ENCODE data around the gene ALDOC.
"Not testable (repeated sequence)": the region's sequence is repeated elsewhere in the genome, so short reads cannot be mapped to it uniquely, and the experiment has no call there.

The ALDOC gene

DNA sequence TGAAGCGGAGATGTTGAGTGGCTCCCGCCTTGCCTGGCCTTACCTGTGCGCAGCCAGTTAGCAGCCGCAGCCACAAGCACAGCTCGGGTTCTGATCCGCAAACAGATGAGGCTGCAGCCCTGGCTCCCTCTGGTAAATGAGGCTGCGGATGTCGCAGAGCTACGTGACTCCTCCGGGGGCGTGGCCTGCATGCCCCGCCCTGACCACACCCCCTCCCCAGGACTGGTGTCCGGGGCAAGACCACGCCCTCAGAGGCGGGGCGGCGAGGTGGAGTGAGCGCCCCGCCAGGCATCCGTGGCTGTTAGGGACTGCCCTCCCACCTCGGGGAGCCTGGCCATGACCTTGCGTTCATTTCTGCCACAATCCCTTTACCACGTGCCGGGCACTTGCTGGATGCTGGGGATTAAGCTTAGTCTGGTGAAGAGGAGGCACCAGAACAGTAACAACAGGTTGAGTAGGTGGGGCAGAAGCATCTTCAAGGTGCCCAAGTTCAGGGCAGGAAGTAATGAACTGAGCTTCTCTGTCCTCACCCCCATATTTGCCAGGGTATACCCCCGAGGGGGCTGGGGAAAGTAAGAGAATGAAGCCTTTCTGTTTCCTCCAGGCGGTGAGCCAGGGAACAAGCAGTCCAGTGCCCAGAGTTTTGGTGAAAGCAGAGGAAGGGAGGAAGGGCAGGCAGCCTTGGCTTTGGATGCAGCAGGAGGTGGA, at the start of gene ALDOC:
Gene ALDOC (minus strand): TSS at position 138 of the 708 bp plus-strand sequence. CDS start 1,363 bp downstream, outside the sequence.
- peak; percentile 90 for DNase-seq (ENCODE audit: insufficient read length, low spot score)
- FAIRE-seq = peak; percentile 82

DNA sequence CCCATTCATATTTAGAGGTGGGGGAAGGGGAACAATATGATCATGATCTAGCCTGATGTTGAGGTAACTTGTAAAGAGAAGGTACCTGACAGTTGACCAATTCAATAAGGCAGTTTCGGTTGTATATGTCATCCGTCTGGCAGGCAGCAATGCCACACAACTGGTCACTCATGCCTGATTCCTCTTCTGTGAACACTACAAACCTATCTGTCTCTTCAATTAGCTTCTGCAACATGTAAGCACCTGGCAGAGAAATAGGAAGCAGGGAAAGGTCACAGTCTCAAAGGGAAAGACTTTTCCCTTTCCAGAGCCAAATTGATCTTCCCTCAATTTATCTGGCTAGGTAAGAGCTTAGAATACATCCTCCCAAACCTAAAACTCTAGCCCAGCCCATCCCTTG, 47.5 kb upstream of the ALDOC start:
- DNase-seq (ENCODE audit: insufficient read length, low spot score) (no peak), FAIRE-seq (no peak)

DNA sequence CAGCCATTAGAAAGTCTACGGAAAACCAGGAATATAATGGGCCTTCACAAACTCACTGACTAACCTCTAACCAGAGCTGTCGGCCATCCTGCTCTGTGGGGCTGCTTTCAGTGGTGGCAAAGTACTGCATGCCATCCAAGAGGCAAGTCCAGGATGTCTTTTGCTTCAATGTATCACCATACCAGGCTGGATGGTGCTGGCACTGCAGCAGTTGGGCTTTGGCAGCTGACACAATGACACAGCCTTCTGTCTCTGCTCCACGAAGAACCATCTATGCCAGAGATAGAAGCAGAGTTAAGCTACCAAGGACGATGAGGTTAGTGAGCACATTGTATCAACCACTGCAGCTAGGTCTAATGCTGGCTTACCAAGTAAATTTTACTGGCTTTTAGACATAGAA, 47.0 kb upstream of the ALDOC start:
- no peak for FAIRE-seq
- DNase-seq (ENCODE audit: insufficient read length, low spot score) = no peak

DNA sequence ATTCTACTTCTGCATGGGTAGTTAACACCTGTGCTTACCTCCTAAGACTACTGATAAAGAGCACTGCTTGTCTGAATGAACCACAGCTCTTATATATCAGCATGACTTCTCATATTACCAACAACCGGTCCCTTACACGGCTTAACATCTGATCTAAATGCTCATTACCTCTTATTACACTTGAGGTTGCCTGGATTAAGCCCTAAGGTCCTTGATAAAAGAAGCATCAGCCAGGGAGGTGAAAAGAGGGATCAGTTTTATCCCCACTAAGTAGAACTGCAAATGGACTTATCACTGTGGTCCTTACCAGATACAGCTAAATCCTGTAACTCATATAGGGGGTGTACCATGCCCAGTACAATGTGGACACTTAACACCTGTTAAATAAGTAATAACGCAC, 45.5 kb upstream of the ALDOC start:
- FAIRE-seq (no peak), DNase-seq (ENCODE audit: insufficient read length, low spot score) (no peak)

DNA sequence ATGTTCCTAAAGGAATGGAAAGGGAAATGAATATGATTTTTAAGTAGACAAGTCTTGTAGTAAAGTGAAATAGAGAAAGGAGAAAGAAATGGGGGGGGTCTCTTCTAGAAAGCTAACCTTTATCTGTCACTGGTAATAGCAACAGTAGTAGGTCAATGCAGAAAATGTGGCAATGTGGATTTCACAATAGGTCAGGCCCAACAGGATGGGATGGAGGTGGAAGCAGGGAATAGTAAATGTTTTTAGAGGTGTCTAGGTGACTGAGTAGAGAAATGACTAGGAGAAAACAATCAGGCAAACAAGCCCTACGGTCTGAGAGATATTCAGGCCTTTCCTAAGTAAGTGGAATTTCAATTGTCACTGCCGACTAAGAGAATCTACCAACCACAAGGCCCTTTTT, 43.3 kb upstream of the ALDOC start:
- FAIRE-seq (no peak), DNase-seq (ENCODE audit: insufficient read length, low spot score) (no peak)

DNA sequence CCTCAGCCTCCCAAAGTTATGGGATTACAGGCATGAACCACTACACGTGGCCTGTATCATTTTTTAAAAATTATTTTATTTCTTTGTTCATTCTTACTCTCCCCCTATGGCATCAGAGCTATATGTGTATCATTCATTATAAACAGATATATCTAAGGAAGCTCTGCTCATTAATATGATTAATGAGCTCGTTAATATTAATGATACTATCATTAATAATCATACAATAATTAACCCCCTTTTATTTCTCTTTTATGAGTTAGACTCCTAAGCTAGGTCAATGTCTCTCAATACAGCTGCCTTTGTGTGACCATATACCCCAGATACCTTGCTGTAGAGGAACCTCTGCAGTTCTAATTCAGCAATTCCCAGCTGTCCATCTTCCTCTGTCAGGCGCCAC, 41.8 kb upstream of the ALDOC start:
- no peak for FAIRE-seq
- DNase-seq (ENCODE audit: insufficient read length, low spot score) = no peak

DNA sequence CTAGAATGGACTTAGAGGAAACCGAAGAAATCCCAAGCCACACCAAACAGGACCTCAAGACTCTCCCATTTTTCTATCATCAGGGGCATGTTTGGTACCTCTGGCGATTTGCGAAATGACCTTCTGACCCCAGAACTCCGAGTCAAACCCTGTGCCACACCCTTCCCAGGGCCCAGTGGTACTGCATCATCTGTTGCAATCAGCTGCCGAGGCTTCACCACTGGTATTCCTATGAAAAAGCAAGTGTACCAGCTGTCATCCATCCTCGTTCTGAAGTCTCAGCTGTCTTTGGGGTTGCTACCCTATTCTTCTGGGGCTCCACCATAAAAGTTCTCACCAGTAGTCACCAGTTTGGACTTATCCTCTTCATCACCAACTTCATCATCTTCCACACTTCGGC, 39.6 kb upstream of the ALDOC start:
- no peak for FAIRE-seq

DNA sequence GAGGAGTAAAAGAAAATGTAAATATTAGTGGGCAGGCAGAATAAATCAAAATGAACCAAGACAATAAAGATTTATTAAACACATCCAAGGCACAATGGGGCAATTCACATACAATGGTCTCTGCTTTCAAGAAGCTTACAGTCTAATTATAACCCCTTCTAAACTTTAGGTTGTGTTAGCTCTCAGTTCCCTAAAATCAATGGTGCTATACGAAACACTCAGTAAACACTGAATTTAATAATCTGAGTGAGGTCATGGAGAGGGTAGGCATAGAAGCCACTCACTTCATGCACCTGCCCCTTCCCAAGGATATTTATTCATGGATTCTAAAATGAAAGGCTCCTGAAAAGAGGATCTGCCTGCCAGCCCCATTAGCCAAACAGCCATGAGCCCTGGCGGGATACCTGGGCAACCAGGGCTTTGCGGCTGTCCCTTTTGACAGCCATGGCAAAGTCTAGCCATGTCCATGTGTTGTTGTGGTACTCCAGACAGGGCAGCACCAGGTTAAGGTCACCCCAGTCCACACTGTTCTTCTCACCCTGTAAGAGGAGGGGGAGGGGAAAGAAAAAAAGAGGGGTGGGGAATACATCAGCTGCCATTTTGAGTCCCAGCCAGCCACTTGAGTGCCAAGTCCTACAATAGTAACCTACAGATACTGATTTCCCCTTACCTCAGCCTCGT, 38.7 kb upstream of the ALDOC start:
- DNase-seq (ENCODE audit: insufficient read length, low spot score) = no peak
- FAIRE-seq = no peak

More for the DNA sequence above, 39.6 kb upstream of the ALDOC start:
- DNase-seq (ENCODE audit: insufficient read length, low spot score) = no peak

DNA sequence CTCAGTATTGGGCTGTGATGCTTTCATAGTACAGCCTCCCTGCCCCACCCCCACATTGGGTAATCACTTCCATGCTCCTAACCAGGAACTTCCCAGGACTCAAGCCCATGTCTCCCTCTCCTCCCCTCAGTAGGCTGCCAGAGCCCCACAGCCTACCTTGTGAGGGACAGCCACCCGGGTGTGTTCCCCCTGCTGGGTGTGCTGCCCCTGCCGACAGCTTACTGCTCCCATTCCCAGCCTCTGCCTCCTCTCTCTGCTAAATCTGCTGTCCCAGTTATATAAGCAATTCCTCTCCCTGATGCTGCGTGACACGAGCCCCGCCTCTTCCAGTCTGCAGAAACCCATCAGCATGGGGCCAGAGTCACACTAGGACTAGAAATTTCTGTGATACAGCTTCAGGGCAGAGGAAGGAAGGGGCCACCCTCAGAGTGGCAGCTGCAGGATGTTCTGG, 37.3 kb upstream of the ALDOC start, which contains the start of gene RSKR:
Gene RSKR (minus strand): TSS at position 255 of the 451 bp plus-strand sequence. CDS start 24 bp downstream, at position 231.
- no peak for FAIRE-seq

DNA sequence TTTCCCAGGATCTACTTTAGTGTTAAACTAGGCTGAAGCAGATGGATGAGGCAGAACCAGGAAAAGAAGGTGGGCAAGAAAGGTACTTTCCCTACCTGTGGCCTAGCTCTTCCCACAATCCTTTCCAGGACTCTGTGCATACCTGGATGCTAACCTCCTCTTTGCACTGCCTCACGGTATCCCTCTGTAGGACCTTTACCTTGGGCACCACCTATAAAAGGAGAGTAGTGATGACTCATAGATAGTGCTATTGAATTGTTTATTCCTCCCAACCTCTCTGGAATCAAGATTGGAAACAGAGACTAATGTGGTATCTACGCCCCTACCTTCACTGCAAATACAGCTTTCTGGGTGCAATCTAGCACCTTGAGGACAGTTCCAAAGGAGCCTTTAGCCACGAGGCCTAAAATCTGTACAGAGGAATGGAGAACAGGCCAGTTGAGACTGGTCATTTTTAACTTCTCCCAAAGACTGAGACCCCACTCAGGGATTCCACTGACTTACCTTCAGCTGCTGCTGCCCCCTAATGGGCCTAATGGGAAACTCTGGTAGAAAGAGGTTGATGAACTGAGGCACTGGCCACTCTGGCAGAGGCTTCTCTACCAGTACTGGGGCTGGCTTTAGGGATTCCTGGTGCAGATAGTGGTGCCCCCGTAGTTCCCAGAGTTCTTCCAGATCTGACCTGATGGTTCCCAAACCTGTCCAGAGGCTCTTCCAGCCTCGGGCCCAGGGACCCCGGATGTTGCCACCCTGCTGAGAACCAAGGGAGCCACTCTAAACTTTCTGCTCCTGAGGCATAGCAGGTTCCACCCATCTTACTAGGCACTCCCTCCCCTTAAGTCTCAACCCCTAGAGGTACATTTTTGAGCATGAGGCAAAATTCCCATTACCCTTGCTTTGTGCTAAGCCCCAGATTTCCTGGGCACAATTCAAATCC, 36.5 kb upstream of the ALDOC start:
- peak; percentile 45 for FAIRE-seq

More for the DNA sequence above, 37.3 kb upstream of the ALDOC start, which contains the start of gene RSKR:
- DNase-seq (ENCODE audit: insufficient read length, low spot score) = no peak

DNA sequence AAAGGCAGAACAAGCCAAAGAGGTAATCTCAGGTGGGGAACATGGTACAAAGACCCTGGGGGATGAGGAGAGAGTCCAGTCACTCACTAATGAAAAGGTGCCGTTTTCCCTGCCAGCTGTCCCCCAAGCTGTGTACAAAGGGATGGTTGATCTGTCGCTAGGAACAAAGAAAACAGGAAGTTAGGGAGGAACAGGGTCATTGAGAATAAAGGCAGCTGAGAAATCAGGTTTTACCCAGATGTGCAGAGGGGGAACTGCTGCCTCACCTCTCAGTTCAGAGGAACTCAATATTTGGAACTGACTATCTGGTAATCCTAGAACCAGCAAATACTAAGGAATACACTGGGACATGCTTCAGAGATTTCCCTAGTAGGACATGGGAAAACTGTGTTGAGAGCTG, 35.8 kb upstream of the ALDOC start:
- no peak for DNase-seq (ENCODE audit: insufficient read length, low spot score)
- no peak for FAIRE-seq

More for the DNA sequence above, 36.5 kb upstream of the ALDOC start:
- peak; percentile 28 for DNase-seq (ENCODE audit: insufficient read length, low spot score)

DNA sequence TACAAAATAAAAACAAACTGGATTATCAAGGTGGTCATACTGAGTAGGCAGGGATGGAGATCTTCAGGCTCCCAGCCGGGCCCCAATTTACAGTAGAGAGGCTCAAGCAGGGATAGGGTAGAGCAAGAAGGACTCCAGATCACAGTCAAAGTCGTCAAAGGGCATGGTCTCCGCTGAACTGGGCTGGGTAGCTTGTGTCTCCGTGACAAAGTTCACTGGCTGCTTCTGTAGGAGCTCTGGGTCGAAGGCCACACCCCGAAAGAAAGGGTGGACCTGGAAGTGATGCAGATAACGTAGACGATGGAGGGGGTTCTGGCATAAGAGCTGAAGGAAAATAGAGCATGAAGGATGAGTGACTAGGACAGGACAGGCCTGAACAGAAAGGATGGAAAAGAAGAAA, 33.7 kb upstream of the ALDOC start:
- no peak for FAIRE-seq

DNA sequence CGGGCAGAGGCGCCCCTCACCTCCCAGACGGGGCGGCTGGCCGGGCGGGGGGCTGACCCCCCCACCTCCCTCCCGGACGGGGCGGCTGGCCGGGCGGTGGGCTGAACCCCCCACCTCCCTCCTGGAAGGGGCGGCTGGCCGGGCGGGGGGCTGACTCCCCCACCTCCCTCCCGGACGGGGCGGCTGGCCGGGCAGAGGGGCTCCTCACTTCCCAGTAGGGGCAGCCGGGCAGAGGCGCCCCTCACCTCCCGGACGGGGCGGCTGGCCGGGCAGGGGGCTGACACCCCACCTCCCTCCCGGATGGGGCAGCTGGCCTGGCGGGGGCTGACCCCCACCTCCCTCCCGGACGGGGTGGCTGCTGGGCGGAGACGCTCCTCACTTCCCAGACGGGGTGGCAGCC, 27.3 kb upstream of the ALDOC start:
- not testable (repeated sequence) for DNase-seq (ENCODE audit: insufficient read length, low spot score); FAIRE-seq

More for the DNA sequence above, 33.7 kb upstream of the ALDOC start:
- no peak for DNase-seq (ENCODE audit: insufficient read length, low spot score)

DNA sequence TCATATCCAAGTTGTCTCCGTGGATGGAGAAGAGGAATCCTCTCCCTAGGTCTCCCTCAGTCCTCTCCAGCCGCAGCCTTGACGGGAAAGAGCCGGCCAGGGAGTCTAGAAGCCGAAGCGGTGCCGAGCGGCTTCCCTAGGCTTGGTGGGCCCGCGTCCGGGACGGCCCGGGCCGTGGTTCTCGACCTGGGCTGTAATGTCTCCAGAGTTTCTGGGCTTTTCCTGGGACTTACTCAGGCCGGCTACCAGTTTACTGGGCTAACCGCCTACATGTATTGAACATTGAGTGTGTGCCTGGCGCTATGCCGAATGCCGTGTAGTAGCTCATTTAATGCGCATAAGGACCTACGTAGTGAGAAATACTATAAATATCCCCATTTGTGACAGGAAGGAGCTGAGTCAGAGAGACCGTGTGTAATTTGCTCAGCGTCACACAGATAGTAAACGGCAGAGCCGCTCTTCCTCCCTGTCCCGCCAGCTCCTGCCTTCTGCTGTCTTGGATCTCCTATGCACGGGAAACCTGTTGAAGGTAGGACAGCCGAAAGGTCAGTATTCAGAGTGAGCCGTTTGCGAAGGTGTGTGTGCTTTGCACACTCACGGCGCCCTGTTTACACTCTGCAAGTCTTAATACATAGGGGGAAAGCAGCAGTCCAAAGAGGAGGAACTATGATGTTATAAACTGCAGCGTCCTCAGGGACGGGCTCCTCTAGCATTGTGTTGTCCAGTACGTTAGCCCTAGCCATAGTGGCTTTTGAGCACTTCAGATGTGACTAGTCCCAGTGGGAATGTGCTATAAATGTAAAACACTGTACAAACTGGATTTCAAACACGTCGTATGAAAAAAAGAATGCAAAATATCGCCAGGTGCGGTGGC, 22.9 kb upstream of the ALDOC start:
- DNase-seq (ENCODE audit: insufficient read length, low spot score) = peak; percentile 62
- peak; percentile 79 for FAIRE-seq

DNA sequence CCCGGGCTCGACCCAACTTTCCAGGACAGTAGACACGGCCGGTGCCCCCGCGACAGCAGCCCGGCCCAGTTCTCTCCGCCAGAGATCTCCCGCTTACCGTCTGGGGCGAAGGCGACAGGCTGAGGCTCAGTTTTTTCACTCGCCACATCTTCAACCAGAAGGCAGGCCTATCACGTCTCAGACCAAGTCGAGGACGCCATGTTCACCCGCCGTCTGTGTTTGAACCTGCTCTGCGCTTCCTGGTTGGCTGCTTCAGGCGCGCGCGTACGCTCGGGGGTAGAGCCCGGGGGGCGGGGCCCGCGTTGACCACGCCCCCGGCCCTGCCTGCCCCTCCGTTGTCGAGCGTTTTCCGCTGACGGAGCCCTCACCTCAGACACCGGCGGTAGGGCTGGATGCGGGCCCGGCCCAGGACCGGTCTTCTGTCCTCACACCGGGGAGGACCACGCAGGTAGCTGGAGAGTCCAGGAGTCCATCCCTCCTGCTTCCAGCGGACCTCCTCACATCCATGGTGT, 22.2 kb upstream of the ALDOC start, which contains the start of gene SPAG5:
Gene SPAG5 (minus strand): TSS at position 227 of the 512 bp plus-strand sequence. CDS start 79 bp downstream, at position 148.
- DNase-seq (ENCODE audit: insufficient read length, low spot score) = peak; percentile 97
- peak; percentile 93 for FAIRE-seq

DNA sequence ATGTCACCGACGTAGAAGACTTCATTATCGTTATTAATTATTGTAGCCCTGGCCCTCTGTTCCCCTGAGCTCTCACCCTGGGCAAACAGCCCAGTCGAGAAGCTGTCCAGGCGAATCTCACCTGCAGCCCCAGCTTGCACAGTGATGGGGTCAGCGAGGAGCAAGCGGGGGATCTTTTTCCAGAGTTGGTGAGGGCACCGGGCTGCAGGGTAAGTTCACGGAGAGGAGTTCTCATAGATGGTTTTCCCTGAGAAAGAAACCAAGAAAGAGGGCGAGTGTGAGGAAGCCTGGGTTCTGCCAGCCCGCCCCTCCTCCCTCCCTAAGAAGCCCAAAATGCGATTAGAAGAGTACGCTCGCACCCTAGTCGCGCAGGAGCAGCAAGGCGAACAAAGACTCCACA, 21.7 kb upstream of the ALDOC start:
- FAIRE-seq (no peak), DNase-seq (ENCODE audit: insufficient read length, low spot score) (no peak)

DNA sequence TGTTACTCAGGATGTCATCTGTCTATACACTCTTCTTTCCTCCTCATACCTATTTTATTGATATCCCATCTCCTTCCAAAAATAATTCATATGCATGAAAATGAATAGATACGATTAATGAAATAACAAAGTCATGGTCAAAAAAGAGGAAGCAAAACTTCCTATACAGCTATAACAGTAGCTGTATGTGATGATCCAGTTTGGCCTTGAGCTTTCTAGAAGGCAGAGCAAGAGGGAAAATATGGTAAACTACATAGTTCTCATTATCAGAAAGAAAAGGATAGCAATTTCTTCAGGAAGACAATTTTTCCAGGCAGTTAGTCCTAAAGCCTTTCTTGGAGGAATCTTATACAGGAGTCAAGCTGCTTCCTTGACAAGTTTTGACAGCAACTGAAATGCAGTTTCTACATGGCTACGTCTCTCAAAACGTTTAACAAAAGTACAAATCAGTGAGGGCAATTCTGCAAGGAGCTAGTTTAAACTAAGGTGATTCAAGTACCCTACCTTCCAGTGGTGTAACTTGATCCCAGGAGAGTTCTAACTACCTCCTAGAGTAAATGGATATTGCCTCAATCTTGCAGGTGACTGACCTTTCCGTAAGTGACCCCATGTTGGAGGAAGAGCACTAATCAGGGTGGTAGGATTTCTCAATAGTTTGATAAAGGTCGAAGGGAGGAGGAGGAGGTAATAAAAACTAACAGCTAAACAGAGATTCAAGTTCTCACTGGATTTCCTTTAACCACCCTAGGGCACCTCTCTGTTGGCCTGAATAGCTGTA, 21.1 kb upstream of the ALDOC start:
- DNase-seq (ENCODE audit: insufficient read length, low spot score) (no peak), FAIRE-seq (no peak)

DNA sequence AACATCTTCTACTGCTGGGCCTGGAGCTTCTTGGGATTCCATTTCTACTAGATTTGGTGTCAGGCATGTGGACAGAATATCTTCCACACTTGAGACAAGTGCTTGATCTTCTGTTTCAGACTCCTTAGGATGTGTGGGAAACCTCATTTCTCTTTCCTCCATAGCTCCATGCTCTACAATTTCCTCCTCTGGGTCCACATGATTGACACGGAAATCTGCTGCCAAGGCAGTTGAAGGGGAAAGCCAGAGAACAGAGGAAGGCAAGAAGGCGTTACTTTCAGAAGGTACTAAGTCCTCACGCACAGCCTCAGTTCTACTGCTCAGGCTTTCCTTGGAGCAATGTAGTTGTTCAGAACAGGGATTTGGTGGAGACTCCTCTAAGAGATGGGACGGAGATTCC, 15.6 kb upstream of the ALDOC start:
- DNase-seq (ENCODE audit: insufficient read length, low spot score) = no peak
- FAIRE-seq = no peak

DNA sequence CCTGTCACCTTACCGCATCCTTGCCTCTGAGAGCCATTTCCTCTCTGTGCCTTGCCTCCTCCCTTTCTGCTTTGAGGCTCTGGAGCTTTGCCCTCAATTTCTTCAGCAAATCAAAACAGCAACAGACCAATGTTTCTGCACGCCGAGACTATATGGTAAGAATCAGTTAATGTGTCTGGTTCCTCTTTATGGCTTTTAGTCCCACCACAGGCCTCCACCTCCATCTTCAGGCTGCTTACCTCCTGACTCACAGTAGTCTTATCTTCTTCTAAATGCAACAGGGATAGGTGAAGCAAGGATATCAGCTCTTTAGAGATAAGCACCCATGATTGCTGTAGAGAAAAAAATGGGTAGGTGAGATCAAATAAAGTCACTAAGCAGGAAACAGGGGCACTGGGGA, 9.2 kb upstream of the ALDOC start:
- DNase-seq (ENCODE audit: insufficient read length, low spot score) (no peak), FAIRE-seq (no peak)

Data from GM19239 (cell line).